Vagina (tissue), 2 donors: Measurements from ENCODE around the gene FRMPD4.

Experiments
- CTCF ChIP-seq, 3 experiments: fragments of 450-650 bp in 2 of 3; fragments of 200-600 bp in 1 of 3; sonication (generic) in 1 of 3; IDR thresholded peaks; one replicate each; pipeline ENCODE4 v1.5.1; 2017 to 2019; ENCODE audit warnings: antibody characterized with exemption in 3 of 3, mild to moderate bottlenecking in 2 of 3, moderate library complexity in 2 of 3
- POLR2A ChIP-seq, 2 donors: fragments of 450-650 bp; IDR thresholded peaks; one replicate each; pipeline ENCODE4 v1.6.1; 2017; ENCODE audit warnings: antibody characterized with exemption in 2 of 2, mild to moderate bottlenecking in 2 of 2, moderate library complexity in 2 of 2
- POLR2AphosphoS5 ChIP-seq, 2 donors: sonication (generic); formaldehyde crosslinking; IDR thresholded peaks; one replicate each; pipeline ENCODE4 v1.9.0; 2017; ENCODE audit warnings: antibody characterized with exemption in 2 of 2, mild to moderate bottlenecking in 2 of 2, low read depth in 1 of 2; ENCODE audit not compliant: insufficient read depth in 1 of 2

DNA sequence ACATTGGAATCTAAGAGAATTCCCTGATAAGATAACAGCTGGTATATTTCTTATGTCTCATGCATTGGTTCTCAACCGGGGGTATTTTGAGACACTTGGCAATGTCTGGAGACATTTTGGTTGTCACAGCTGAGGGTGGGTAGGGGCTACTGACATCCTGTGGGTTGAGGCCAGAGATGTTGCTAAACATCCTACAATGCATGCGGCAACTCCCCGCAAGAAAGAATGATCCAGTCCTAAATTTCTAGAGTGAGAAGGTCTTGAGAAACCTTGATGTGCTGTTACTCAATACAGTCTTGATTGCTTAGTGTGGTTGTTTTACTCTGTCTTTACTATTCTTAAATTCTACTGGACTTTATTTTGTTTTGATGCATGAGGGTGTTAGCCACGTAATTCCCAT is 287.2 kb downstream of the FRMPD4 start:
- no peak for TF ChIP-seq CTCF (IDR thresholded peaks at IDR 0.05)
- no peak for TF ChIP-seq POLR2A (IDR thresholded peaks at IDR 0.05)
- no peak for TF ChIP-seq POLR2AphosphoS5 (IDR thresholded peaks at IDR 0.05; ENCODE audit: insufficient read depth in 1 of 2, low read depth in 1 of 2)
